Measurements from ENCODE around the gene MKNK1.

The MKNK1 gene

DNA sequence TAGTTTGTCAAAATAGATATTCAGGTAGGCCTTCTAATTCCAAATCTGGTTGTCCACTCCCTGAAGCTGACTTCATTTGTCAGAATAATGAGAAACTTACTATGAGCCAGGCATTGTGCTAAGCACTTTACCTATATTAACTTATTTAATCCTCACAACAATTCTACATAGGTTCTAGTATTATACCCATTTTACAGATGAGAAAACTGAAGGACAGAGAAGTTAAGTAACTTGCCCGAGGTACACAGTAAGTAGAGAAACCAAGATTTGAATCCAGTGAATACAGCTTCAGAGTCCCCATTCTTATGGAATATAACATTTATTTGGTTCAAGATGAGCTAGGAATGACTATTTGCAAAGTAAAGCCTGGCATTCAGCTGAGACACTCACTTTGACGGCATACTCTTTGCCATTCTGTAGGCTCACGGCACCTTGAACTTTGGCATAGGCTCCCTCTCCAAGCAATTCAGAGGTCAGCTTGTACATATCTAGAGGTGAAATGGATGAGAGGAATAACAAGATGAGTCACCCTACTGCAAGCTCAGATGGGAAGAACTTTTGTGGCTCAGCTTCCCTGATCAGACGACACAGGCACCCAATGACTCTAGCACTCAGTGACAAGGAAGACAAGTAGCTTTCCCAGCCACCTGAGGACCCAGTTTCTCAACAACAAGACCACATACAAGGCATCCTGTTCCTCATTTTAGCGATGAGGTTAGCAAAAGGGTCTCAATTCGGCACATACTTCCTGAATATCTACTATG lies 23.7 kb downstream of the MKNK1 start:
- peaks cover 13% of the 10 kb centered on the region for H3K36me3 ChIP-seq (ENCODE audit: control insufficient read depth, low read length)
- no peaks in the 10 kb centered on the region for H3K9me2 ChIP-seq (replicated peaks; ENCODE audit: control insufficient read depth, low read length)
- no peaks in the 10 kb centered on the region for H3K79me2 ChIP-seq (ENCODE audit: control insufficient read depth, low read length)
- no peak overlapping the region for H3K4me2 ChIP-seq (ENCODE audit: low read length)
- no peaks in the 10 kb centered on the region for H3K9me3 ChIP-seq (ENCODE audit: control insufficient read depth, insufficient read depth, low read length)
- no peaks in the 10 kb centered on the region for H4K20me1 ChIP-seq (ENCODE audit: control insufficient read depth, insufficient read depth, low read depth, low read length)
- no peaks in the 10 kb centered on the region for H3K27me3 ChIP-seq (ENCODE audit: control insufficient read depth, low read length)
- no peak overlapping the region for H3K4me3 ChIP-seq (ENCODE audit: low read length)
- H3F3A ChIP-seq (ENCODE audit: control insufficient read depth, insufficient read depth), result no peaks in the 10 kb centered on the region
- H3K4me1 ChIP-seq (ENCODE audit: control insufficient read depth, low read length), result no peaks in the 10 kb centered on the region
- TF ChIP-seq EZH2phosphoT487 (IDR thresholded peaks at IDR 0.05; ENCODE audit: borderline replicate concordance, low read length), result no peak
- TF ChIP-seq, protein P1, sequence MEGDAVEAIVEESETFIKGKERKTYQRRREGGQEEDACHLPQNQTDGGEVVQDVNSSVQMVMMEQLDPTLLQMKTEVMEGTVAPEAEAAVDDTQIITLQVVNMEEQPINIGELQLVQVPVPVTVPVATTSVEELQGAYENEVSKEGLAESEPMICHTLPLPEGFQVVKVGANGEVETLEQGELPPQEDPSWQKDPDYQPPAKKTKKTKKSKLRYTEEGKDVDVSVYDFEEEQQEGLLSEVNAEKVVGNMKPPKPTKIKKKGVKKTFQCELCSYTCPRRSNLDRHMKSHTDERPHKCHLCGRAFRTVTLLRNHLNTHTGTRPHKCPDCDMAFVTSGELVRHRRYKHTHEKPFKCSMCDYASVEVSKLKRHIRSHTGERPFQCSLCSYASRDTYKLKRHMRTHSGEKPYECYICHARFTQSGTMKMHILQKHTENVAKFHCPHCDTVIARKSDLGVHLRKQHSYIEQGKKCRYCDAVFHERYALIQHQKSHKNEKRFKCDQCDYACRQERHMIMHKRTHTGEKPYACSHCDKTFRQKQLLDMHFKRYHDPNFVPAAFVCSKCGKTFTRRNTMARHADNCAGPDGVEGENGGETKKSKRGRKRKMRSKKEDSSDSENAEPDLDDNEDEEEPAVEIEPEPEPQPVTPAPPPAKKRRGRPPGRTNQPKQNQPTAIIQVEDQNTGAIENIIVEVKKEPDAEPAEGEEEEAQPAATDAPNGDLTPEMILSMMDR (IDR thresholded peaks at IDR 0.05; ENCODE audit: low read depth, low read length, poor library complexity, severe bottlenecking), result no peak
- H3K27ac ChIP-seq (ENCODE audit: low read depth, low read length), result no peak overlapping the region

- H3K4me3 ChIP-seq (ENCODE audit: low read length), result no peak overlapping the region
- H3K27me3 ChIP-seq (ENCODE audit: control insufficient read depth, low read length), result no peaks in the 10 kb centered on the region
- H3K9me2 ChIP-seq (replicated peaks; ENCODE audit: control insufficient read depth, low read length), result no peaks in the 10 kb centered on the region
- H3K9me3 ChIP-seq (ENCODE audit: control insufficient read depth, insufficient read depth, low read length), result no peaks in the 10 kb centered on the region
- TF ChIP-seq, protein P1 (IDR thresholded peaks at IDR 0.05; ENCODE audit: low read depth, low read length, poor library complexity, severe bottlenecking), result no peak
- no peak for TF ChIP-seq EZH2phosphoT487 (IDR thresholded peaks at IDR 0.05; ENCODE audit: borderline replicate concordance, low read length)
- H4K20me1 ChIP-seq (ENCODE audit: control insufficient read depth, insufficient read depth, low read depth, low read length), result no peaks in the 10 kb centered on the region
- H3K4me1 ChIP-seq (ENCODE audit: control insufficient read depth, low read length), result no peaks in the 10 kb centered on the region
- no peak overlapping the region for H3K27ac ChIP-seq (ENCODE audit: low read depth, low read length)
- H3F3A ChIP-seq (ENCODE audit: control insufficient read depth, insufficient read depth), result no peaks in the 10 kb centered on the region
- H3K4me2 ChIP-seq (ENCODE audit: low read length), result no peak overlapping the region
- no peaks in the 10 kb centered on the region for H3K79me2 ChIP-seq (ENCODE audit: control insufficient read depth, low read length)
- H3K36me3 ChIP-seq (ENCODE audit: control insufficient read depth, low read length), result peaks cover 12% of the 10 kb centered on the region
Observed at GRCh38 chr1:46577671-46578070, 26.4 kb downstream of the MKNK1 start.

DNA sequence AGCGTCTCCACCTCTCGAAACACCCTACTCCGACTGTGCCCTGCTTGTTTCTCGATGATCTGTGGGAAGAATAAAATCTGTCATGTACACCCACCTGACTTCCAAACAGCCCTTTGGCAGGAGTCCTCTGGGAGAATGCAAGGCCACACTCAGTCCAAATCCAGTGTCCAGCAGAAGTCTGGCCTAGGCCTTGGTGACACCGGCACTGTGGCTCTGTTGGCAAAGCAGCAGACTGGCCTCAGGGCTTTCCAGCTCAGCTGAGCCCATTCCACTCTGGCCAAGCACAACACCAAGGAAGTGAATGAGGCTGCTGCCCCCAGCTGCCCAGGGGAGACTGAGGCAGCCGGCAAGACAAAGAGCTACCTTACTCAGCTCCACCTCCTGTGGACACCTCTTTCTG lies 27.5 kb downstream of the MKNK1 start:
- no peaks in the 10 kb centered on the region for H3F3A ChIP-seq (ENCODE audit: control insufficient read depth, insufficient read depth)
- H3K27ac ChIP-seq (ENCODE audit: low read depth, low read length), result no peak overlapping the region
- H3K79me2 ChIP-seq (ENCODE audit: control insufficient read depth, low read length), result no peaks in the 10 kb centered on the region
- H3K9me2 ChIP-seq (replicated peaks; ENCODE audit: control insufficient read depth, low read length), result no peaks in the 10 kb centered on the region
- H3K36me3 ChIP-seq (ENCODE audit: control insufficient read depth, low read length), result peaks cover 9% of the 10 kb centered on the region; the same call in 1 of the 2 replicates
- TF ChIP-seq EZH2phosphoT487 (IDR thresholded peaks at IDR 0.05; ENCODE audit: borderline replicate concordance, low read length), result no peak
- TF ChIP-seq, protein P1 (IDR thresholded peaks at IDR 0.05; ENCODE audit: low read depth, low read length, poor library complexity, severe bottlenecking), result no peak
- H3K9me3 ChIP-seq (ENCODE audit: control insufficient read depth, insufficient read depth, low read length), result no peaks in the 10 kb centered on the region
- no peak overlapping the region for H3K4me2 ChIP-seq (ENCODE audit: low read length)
- no peaks in the 10 kb centered on the region for H3K27me3 ChIP-seq (ENCODE audit: control insufficient read depth, low read length)
- no peaks in the 10 kb centered on the region for H4K20me1 ChIP-seq (ENCODE audit: control insufficient read depth, insufficient read depth, low read depth, low read length)
- no peaks in the 10 kb centered on the region for H3K4me1 ChIP-seq (ENCODE audit: control insufficient read depth, low read length)
- no peak overlapping the region for H3K4me3 ChIP-seq (ENCODE audit: low read length)

All from DOHH2 (cell line).